Myocyte (in vitro differentiated cells): ENCODE results near the gene AHCY. TPM values are rescaled to one million over a fixed set of nuclear protein-coding genes. Genes with fewer than 3 reads are reported as not detected.
"Not testable (repeated sequence)": the region's sequence is repeated elsewhere in the genome, so short reads cannot be mapped to it uniquely, and the experiment has no call there.

Source experiments
- DNase-seq: peaks from one replicate; pipeline ENCODE4 v3.0.0-alpha.2; 2012; ENCODE audit warnings: low read depth
- total RNA-seq: library from RNA; depleted of rRNA; stranded (reverse); fragments of >200 nt; gene quantifications from 2 replicates; pipeline ENCODE4 v1.2.3, GENCODE V29; 2014

The AHCY gene
- total RNA-seq, 1 donor from 2014 or later = 161 TPM

DNA sequence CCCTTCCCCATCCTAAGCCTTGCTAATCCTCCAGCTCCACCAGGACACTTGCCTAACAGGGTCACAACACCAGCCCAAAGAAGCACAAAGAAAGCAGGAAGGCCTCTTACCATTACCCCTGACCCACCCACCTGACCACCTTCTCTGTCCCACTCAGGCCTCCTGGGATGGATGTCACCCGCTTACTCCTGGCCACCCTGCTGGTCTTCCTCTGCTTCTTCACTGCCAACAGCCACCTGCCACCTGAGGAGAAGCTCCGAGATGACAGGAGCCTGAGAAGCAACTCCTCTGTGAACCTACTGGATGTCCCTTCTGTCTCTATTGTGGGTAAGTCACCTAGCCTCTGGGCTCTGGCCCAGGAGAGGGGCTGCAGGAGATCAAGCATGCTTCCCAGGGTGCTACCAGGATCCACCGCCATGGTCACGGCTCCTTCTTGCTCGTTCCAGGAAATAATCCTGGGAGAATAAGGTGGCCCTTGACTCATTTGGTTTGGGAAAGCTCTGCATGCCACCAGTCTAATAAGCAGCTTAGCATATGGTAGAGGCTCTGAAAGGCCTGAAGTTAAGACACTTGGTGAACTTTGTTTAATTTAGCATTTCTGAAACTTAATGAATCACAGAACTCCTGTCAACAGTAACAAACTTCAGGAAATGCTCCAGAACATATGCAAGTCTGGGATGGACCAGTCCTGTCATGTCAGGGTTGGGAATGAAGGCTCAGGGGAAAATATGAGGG is 42.8 kb downstream of the AHCY start:
- no peak for DNase-seq

DNA sequence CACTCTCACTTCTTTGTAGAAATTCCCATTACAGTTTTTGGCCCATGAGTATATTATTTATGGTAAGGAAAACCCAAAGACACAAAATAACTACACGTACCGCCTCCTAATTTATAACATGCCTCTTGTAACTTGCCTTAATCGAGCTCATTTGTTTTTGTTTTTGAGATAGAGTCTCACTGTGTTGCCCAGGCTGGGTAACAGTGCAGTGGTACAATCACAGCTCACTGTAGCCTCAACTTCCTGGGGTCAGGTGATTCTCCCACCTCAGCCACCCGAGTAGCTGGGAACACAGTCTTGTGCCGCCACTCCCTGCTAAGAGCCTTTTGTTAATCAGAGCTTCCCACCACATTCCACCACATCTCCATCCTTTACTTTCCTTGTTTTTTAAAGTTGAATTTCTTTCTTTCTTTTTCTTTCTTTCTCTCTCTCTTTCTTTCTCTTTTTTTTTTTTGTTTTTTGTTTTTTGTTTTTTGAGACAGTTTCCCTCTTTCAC is 46.5 kb downstream of the AHCY start:
- DNase-seq = no peak

DNA sequence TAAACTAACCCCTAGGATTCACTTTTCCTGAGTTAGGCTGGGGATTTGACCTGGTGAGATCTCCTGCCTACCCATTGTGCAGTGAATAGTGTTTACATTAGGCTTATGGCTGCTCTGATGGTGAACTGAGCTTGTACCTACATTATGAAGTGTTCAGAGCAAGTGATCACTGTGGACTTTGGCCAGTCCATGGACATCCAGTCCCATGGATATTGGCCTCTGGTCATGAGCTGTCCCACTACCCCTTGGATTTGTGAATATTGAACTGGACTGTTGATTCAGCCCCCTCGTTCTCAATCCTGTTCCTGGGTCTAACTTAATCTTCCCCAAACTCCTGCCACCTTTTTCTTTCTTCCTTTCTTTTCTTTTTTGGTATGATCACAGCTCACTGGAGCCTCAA is 48.2 kb downstream of the AHCY start:
- no peak for DNase-seq

DNA sequence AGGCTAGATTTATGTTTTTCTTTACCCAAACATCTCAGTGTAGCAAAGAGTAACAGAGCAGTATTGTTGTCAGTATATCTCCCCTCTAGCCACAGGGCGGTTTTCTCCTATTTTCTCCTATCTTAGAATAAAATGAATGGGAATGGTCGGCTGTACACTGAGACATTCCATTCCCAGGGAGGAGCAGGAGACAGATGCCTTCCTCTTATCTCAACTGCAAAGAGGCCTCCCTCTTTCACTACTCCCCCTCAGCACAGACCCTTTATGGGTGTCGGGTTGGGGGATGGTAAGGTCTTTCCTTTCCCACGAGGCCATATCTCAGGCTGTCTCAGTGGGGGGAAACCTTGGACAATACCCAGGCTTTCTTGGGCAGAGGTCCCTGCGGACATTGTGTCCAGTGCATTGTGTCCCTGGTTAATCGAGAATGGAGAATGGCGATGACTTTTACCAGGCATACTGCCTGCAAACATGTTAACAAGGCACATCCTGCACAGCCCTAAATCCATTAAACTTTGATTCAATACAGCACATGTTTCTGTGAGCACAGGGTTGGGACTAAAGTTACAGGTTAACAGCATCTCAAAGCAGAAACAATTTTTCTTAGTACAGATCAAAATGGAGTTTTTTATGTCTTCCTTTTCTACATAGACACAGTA is 50.6 kb downstream of the AHCY start:
- DNase-seq = not testable (repeated sequence)

DNA sequence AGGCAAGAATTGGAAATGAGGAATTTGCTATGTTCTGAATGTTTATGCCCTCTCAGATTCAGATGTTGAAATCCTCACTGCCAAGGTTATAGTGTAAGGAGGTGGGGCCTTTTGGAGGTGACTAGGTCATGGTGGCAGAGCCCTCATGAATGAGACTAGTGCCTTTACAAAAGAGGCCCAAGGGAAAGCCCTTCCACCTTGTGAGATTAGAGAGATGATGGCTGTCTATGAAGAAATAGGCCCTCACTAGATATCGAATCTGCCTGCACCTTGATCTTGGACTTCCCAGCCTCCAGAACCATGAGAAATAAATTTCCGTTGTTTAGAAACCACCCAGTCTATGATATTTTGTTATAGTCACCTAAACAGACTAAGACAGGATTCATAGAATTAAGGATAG is 51.5 kb downstream of the AHCY start:
- DNase-seq = no peak

DNA sequence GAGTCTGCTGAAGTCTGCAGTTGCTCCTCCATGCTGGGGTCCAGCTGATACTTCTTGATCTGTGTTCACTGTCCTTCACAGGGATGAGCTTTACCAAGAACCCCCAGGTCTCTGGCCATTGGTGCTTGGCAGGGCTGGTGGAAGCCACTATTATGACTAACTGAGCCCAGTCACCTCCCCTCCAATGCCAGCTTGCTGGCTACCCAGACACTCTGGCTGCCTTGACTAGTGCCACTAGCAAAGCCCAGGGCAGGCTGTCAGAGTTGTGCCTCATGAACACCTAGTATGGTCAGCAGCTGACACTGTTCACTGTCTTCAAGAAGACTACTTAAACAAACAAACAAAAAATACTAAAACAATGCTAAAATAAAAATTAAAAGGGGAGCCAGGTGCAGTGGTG is 53.1 kb downstream of the AHCY start:
- peak; percentile 48 for DNase-seq

DNA sequence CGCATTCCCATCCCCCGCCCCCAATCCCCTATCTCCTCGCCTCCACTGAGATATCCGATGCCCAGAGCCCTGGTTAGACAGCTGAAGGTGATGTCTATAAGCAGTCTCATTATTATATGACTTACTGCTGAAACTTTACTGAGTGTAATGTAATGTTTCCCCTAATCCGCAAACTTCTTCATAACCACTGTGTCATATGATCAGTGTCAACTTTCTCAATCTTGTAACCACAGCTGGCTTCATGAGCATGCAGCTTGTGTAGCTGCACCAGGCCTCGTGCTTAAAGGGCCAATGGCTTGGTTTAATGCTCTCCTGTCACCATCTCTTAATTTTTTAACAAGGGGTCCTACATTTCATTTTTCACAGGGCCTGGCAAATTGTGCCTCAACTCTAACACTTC is 53.9 kb downstream of the AHCY start:
- DNase-seq = peak; percentile 86

DNA sequence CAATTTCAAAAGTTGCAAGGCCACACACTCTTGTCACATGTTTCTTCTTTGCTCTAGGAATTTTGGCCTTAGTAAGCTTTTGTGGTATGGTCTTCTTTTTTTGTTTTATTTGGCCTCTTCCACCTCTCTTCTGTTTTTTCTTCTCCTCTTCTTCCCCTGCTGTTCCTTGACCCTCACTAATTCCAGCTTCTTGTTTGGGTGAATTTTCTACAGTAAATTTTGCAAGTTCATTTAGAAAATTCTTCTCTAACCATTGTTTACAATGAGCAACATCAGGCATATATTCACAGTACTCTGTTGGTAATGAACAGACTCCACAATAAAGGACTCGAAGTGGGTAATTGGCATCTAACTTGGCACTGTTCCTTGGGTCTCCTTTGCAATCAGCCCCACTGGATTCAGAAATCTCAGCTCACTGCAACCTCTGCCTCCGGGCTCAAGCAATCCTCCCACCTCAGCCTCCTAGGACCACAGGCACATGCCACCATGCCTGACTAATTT is 57.0 kb downstream of the AHCY start:
- no peak for DNase-seq

DNA sequence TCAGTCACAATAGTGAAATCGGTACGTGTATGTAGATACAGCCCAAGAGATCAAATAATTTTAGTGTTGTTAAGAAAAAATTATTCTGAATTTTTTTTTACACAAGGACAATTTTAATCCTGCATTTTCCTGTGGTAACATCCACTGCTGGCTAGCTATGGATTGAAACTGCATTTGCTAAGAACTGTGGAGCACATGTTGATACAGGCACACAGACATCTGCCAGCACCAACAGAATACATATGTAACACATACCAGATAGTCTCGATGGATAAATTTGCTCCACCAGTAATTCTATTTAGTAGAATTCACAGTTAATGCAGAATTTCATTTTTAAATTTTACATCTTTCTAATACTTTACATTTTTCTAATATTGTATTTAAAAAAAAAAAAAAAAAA is 59.8 kb downstream of the AHCY start:
- DNase-seq = no peak

DNA sequence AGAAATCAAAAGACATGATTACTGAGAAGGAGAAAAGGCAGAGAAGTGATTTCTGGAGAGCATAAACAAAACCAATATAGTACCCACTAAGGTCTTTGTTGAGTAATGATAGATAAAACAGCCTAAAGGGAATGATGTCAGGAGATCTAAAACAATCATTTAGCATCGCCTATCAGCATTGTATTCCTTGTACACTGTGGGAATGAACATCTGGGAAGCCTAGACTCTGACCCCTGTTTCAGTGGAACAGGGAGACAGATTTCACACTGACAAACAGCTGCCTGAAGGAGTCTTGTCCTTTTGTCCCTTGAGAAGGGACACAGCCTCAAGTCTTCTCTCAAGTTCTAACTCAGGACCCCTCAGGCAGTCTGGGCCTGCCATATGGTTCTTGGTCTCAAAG is 60.3 kb downstream of the AHCY start:
- no peak for DNase-seq

DNA sequence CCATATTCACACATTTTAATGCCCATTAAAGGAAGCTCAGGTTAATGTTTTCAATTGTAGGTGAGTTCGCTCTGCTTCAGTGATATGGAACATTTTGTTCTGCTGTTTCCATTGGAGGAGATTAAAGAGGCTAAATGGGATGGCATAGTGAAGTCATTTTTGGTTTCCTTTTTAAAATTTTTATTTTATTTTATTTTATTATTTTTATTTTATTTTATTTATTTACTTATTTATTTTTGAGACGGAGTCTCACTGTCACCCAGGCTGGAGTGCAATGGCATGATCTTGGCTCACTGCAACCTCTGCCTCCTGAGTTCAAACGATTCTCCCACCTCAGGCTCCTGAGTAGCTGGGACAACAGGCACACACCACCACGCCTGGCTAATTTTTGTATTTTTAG is 61.1 kb downstream of the AHCY start:
- DNase-seq = not testable (repeated sequence)

DNA sequence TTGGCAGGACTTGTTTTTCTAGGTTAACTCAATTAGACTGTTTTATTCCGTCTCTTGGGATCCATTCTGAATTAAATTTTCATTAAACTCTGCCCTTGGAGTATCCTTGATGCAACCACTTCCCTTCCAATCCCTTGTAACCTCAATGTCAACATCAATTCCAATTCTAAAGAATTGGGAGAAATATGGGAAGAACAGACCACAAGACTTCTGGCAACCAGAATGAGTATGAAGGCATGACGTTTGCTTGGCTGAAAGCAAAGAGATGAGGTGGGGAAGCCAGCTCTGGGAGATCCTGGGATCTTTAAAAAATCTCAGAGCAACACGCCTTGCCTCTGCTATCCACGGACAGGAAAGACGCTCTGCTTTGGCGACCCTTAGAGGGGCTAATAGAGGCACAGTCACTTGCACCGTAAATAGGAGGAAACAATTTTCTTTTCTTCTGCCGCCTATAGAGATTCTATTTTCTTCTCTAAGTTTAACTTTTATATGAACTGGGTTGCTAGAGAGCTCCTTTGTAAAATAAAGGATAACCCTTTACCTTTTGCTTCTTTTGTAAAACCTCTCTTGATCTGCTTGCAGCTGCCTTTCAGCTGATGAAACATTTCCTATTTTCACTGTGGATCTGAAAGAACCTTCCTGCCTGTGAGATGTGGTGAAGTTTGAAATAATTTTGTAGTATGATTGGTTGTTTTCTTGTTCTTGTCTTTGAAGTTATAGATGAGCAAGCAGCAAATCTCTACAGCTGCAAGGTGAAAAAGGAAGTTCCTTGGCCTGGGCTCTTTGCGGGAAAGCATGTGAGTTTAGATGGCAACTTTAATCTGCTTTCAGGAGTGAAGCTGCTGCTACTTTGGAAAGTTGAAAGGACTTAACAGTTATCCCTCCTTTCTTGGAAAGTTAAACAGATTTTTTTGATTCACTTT is 62.2 kb downstream of the AHCY start, which contains the start of gene ASIP:
ASIP (plus strand) TSS at position 731 of the 923 bp plus-strand sequence. CDS start 18,952 bp downstream, outside the sequence.
- no peak for DNase-seq

DNA sequence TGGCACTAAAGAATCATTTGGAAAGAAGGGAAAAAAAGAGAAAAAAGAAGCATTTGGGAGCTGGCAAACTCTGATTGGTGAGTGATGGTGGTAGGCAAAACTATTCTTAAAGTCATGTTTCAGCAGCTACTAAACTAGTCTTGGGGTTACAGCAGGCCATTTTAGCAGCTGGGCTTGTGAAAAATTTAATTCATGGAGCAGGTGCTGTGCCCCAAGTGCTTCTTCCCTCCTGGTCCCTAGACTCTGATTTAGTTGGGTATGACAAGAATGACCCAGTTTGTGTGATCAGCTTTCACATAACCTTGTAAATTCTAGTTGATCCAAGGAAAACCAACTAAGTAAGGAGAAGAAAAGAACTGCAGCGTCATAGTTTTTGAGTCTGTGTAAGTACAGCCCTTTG is 63.0 kb downstream of the AHCY start:
- peak; percentile 77 for DNase-seq

DNA sequence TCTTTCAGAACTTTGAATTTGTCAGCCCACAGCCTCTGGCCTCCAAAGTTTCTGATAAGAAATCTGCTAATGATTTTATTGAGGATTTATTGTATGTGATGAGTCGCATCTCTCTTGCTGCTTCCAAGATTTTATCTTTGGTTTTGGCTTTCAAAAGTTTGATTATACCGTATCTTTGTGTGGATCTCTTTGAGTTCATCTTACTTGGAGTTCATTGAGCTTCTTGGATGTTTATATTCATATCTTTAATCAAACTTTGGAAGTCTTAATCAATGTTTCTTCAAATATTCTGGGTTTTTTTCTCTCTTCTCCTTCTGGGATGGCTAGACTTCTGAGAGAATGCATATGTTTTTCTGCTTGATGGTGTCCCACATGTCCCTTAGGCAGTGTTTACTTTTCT is 65.2 kb downstream of the AHCY start:
- DNase-seq = no peak

DNA sequence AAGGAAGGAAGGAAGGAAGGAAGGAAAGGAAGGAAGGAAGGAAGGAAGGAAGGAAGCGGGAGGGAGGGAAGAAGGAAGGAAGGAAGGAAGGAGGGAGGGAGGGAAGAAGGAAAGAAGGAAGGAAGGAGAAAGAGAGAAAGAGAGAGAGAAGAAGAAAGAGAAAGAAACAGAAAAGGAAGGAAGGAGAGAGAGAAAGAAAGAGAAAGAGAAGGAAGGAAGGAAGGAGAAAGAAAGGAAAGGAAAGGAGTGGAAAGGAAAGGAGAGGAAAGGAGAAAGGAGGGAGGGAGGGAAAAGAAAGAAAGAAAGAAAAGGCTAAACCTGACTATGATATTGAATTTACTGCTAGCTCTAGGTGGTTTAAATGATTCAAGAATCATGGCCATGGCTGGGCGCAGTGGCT is 67.3 kb downstream of the AHCY start:
- no peak for DNase-seq

DNA sequence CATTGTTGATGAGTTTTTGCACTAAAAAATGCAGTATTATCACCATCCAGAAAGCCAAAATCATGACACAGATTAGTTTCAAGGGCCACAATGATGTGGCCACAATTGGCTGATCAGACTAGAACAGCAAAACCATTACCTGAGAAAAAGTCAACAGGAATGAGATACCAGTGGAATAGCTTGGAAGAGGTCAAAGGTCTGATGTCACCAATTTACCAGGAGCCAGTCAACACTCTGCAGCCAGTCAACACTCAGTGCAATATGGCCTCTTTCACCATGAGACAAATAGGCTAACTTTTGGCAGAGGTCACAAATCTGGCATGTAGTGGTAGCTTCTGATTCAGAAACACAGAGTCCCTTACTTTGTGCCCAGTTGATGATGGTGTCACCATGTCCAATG is 69.5 kb downstream of the AHCY start:
- no peak for DNase-seq

DNA sequence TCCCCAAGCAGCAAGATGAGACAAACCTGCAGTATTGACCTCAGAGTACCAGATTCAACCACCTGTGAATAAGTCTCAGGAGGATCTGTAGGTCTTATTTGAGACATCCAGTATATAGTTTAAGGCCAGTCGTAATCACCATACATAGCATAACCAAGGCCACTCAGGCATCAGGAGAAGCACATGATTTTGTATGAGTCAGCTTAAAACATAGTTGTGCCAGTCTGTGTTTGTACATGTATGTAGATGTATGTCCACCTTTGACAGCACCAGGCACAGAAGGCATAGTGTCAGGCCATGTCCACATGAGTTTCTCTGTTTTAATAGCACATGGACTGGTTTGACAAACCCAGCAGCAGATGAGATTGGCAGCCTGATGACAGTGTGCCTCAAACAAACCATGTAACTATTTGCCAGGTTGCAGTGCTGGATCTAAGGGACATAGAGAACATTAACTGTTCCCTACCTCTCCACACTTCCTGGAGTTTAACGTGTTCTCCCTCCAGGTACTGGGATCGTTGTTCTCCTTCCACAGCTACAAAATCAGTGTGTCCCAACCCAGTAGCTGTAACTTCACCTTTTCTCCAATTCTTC is 70.6 kb downstream of the AHCY start:
- DNase-seq = no peak

DNA sequence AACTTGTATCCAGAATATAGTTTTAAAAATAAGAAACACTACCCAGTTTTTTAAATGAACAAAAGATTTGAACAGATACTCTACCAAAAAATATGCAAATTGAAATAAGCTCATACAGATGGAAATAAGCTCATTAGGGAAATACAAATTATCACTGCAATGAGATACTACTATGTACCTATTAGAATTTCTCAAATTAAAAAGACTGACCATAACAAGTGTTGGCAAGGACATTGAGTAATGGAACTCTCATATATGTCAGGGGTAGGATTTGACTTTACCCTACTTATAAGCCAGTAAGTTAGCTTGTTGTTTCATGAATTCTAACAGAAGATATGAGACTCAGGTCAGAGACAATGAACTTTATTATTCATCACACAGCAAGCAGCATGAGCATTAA is 71.5 kb downstream of the AHCY start:
- DNase-seq = no peak
